IMR-90 (cell line): Measurements from ENCODE around the gene NAV1. TPM values are rescaled to one million over a fixed set of nuclear protein-coding genes. Genes with fewer than 3 reads are reported as not detected.

Experiments
- ATAC-seq: fragments of 200-7000 bp; cut with Tn5 transposase; 2 replicates; pipeline ENCODE4 v1.9.1; 2020; ENCODE audit warnings: low read depth, mild to moderate bottlenecking, moderate library complexity
- BruUV-seq: library from RNA; stranded (reverse); fragments of 400-500 nt; replicated peaks from 2 replicates; lab custom pipeline; 2021; lab: Mats Ljungman, UMichigan
- CTCF ChIA-PET: fragments of 300-600 bp; formaldehyde crosslinking; extraction: SDS; loops from one replicate; lab custom pipeline; 2021; ENCODE audit warnings: antibody characterized with exemption; lab: Yijun Ruan, JAX
- POLR2A ChIA-PET: fragments of 300-600 bp; sonication (Branson Sonifier 250); formaldehyde crosslinking; loops from one replicate; lab custom pipeline; 2022; ENCODE audit warnings: antibody characterized with exemption; ENCODE audit not compliant: unreplicated experiment; lab: Charles Lee
- DNase-seq: peaks from one replicate; pipeline ENCODE4 v3.0.0; 2013
- H2AFZ ChIP-seq: replicated peaks from 2 replicates; pipeline ENCODE3; 2013; ENCODE audit warnings: low read length, mild to moderate bottlenecking; ENCODE audit not compliant: poor library complexity
- H2AK5ac ChIP-seq: 2 replicates; pipeline ENCODE4 v1.6.1; 2013; ENCODE audit warnings: low read depth, low read length, inconsistent platforms
- H2AK9ac ChIP-seq: replicated peaks from 2 replicates; pipeline ENCODE3; 2013; ENCODE audit warnings: mild to moderate bottlenecking, low read depth, low read length, moderate library complexity; ENCODE audit not compliant: poor library complexity
- H2BK120ac ChIP-seq: 2 replicates; pipeline ENCODE4 v1.6.1; 2013; ENCODE audit warnings: low read depth, low read length, inconsistent platforms
- H2BK15ac ChIP-seq: 3 replicates; pipeline ENCODE4 v1.6.1; 2013; ENCODE audit warnings: low read depth, low read length, inconsistent platforms
- H2BK20ac ChIP-seq: 2 replicates; pipeline ENCODE4 v1.6.1; 2013; ENCODE audit warnings: low read depth, mild to moderate bottlenecking, inconsistent platforms, low read length, moderate library complexity
- H2BK5ac ChIP-seq: 2 replicates; pipeline ENCODE4 v1.6.1; 2013; ENCODE audit warnings: mild to moderate bottlenecking, low read depth, low read length, inconsistent platforms; ENCODE audit not compliant: poor library complexity, severe bottlenecking
- H3K14ac ChIP-seq: replicated peaks from 2 replicates; pipeline ENCODE4 v1.6.1; 2013; ENCODE audit warnings: low read depth, low read length, inconsistent platforms
- H3K18ac ChIP-seq: 2 replicates; pipeline ENCODE4 v1.6.1; 2013; ENCODE audit warnings: low read depth, low read length, control low read depth
- H3K23ac ChIP-seq: 2 replicates; pipeline ENCODE4 v1.6.1; 2013; ENCODE audit warnings: low read depth, low read length, inconsistent platforms
- H3K27ac ChIP-seq: 2 replicates; pipeline ENCODE4 v1.5.1; 2013; ENCODE audit warnings: mild to moderate bottlenecking, control low read depth, low read length; ENCODE audit not compliant: insufficient read depth
- H3K27me3 ChIP-seq: 2 replicates; pipeline ENCODE4 v1.6.1; 2013; ENCODE audit warnings: low read length; ENCODE audit not compliant: control insufficient read depth, insufficient read depth
- H3K36me3 ChIP-seq: 2 replicates; pipeline ENCODE4 v1.6.1; 2013; ENCODE audit warnings: low read length, mixed read lengths; ENCODE audit not compliant: control insufficient read depth, insufficient read depth
- H3K4ac ChIP-seq: 2 replicates; pipeline ENCODE4 v1.6.1; 2013; ENCODE audit warnings: low read depth, low read length, inconsistent platforms
- H3K4me1 ChIP-seq: 2 replicates; pipeline ENCODE4 v1.6.1; 2013; ENCODE audit warnings: low read length, mixed read lengths; ENCODE audit not compliant: control insufficient read depth, insufficient read depth
- H3K4me2 ChIP-seq: 2 replicates; pipeline ENCODE4 v1.6.1; 2013; ENCODE audit warnings: low read depth, mild to moderate bottlenecking, control low read depth, low read length, moderate library complexity
- H3K4me3 ChIP-seq: 2 replicates; pipeline ENCODE4 v1.5.1; 2013; ENCODE audit warnings: low read depth, mild to moderate bottlenecking, control low read depth, low read length, moderate library complexity; ENCODE audit not compliant: insufficient read depth
- H3K56ac ChIP-seq: 2 replicates; pipeline ENCODE4 v1.6.1; 2013; ENCODE audit warnings: low read length, inconsistent platforms; ENCODE audit not compliant: insufficient read depth; ENCODE audit errors: extremely low read depth
- H3K79me1 ChIP-seq, 2 experiments: 2 replicates each; pipeline ENCODE4 v1.6.1; 2013; ENCODE audit warnings: low read length in 2 of 2, inconsistent platforms in 1 of 2, low read depth in 1 of 2
- H3K9ac ChIP-seq: 2 replicates; pipeline ENCODE4 v1.6.1; 2013; ENCODE audit warnings: low read depth, low read length, control low read depth
- H3K9me1 ChIP-seq: 2 replicates; pipeline ENCODE4 v1.6.1; 2013; ENCODE audit warnings: low read length, inconsistent platforms; ENCODE audit not compliant: insufficient read depth
- H3K9me3 ChIP-seq: 2 replicates; pipeline ENCODE4 v1.6.1; 2013; ENCODE audit warnings: low read length; ENCODE audit not compliant: control insufficient read depth, insufficient read depth
- H4K20me1 ChIP-seq: 2 replicates; pipeline ENCODE4 v1.6.1; 2013; ENCODE audit warnings: low read length, inconsistent platforms; ENCODE audit not compliant: insufficient read depth
- H4K5ac ChIP-seq: 2 replicates; pipeline ENCODE4 v1.6.1; 2013; ENCODE audit warnings: mild to moderate bottlenecking, low read depth, low read length, control low read depth
- H4K8ac ChIP-seq, 2 experiments: 2 replicates each; pipeline ENCODE4 v1.6.1; 2013; ENCODE audit warnings: low read depth in 2 of 2, low read length in 2 of 2, control low read depth in 1 of 2, inconsistent platforms in 1 of 2
- H4K91ac ChIP-seq: 2 replicates; pipeline ENCODE4 v1.6.1; 2013; ENCODE audit warnings: low read depth, low read length, inconsistent platforms; ENCODE audit not compliant: insufficient read depth
- BHLHE40 ChIP-seq: fragments of 150-350 bp; IDR thresholded peaks from 2 replicates; pipeline ENCODE4 v1.6.1; 2016; ENCODE audit warnings: mild to moderate bottlenecking, low read depth, low read length
- ELK1 ChIP-seq: fragments of 150-350 bp; IDR thresholded peaks from 2 replicates; pipeline ENCODE4 v1.6.1; 2016; ENCODE audit warnings: low read depth, mild to moderate bottlenecking, low read length, moderate library complexity, borderline replicate concordance
- RAD21 ChIP-seq: IDR thresholded peaks from 2 replicates; pipeline ENCODE4 v1.6.1; 2012; ENCODE audit warnings: low read length, improper control_type of control experiment
- RFX5 ChIP-seq: IDR thresholded peaks from 2 replicates; pipeline ENCODE4 v1.8.0; 2012; ENCODE audit warnings: low read depth, mild to moderate bottlenecking, low read length, moderate library complexity
- WGBS, 2 experiments: methylation state at CpG; one replicate each; pipeline versions ENCODE4 v1.1.5 to v1.1.7; 2013; ENCODE audit warnings: missing lambda C conversion rate in 2 of 2; ENCODE audit not compliant: insufficient read length in 1 of 2; ENCODE audit errors: extremely low coverage in 2 of 2; 5-methylcytosine and 5-hydroxymethylcytosine counted together
- dilution Hi-C: fragments of 300-500 bp; cut with HindIII; formaldehyde crosslinking; loops from one replicate; pipeline ENCODE4 v1.14.3; 2018; ENCODE audit warnings: low sequenced_read_pairs; ENCODE audit not compliant: unreplicated experiment
- in situ Hi-C: fragments of 300-500 bp; cut with MboI; formaldehyde crosslinking; loops from 3 replicates; pipeline ENCODE4 v1.14.3; 2019; ENCODE audit warnings: low sequenced_read_pairs, inconsistent platforms, mixed read lengths
- intact Hi-C: fragments of 100-400 bp; cut with micrococcal nuclease; formaldehyde crosslinking; loops from 2 replicates; pipeline ENCODE4 v1.10.0; 2022
- polyA plus RNA-seq, 3 experiments: library from polyadenylated mRNA; depleted of rRNA; stranded (reverse); fragments of >200 nt; gene quantifications; 2 replicates each; pipeline ENCODE4 v1.2.3, GENCODE V29; 2012; ENCODE audit warnings: low replicate concordance in 1 of 3
- total RNA-seq: library from RNA; depleted of rRNA; stranded (reverse); fragments of >200 nt; gene quantifications from 2 replicates; pipeline ENCODE4 v1.2.3, GENCODE V29; 2012

Gene NAV1
- total and polyA plus RNA-seq, 2 of the 4 experiments (the other 2 are of a cell fraction), result 14.0 to 23.1 TPM

GRCh38 chr1:201496296-201496690 lies 42.6 kb upstream of the NAV1 start:
- peak overlapping the region; percentile 59; the same call in 1 of the 2 replicates for H2BK120ac ChIP-seq
- peaks cover 70% of the 10 kb centered on the region for H3K9me1 ChIP-seq
- intact Hi-C loops (no loop called here), dilution Hi-C loops (no loop called here), in situ Hi-C loops (no loop called here)
- no peak overlapping the region; the same call in 1 of the 2 replicates for H3K56ac ChIP-seq
- 42% methylated on average over 3 of the region's 8 CpGs; no CpG with 5 or more reads in 1 of the 2 experiments for WGBS, 2 experiments
- peak overlapping the region; percentile 35 for H4K5ac ChIP-seq
- H3K9me3 ChIP-seq, result no peaks in the 10 kb centered on the region
- H3K18ac ChIP-seq, result peak overlapping the region; percentile 75
- peak overlapping the region; percentile 17 for H2AK9ac ChIP-seq
- peaks cover 23 to 95% of the 10 kb centered on the region in 2 experiments; a peak in 3 of 4 replicates for H3K79me1 ChIP-seq
- no TSS peak for BruUV-seq
- TF ChIP-seq RFX5, result no peak
- no peak for TF ChIP-seq BHLHE40
- no peak for TF ChIP-seq RAD21
- no peak for TF ChIP-seq ELK1
- H3K27me3 ChIP-seq, result no peaks in the 10 kb centered on the region
- H3K27ac ChIP-seq, result peak overlapping the region; percentile 95
- peak overlapping the region; percentile 3; the same call in 1 of the 2 replicates for H2AK5ac ChIP-seq
- H3K4me1 ChIP-seq, result peaks cover 74% of the 10 kb centered on the region
- DNase-seq (no peak), ATAC-seq (no peak)
- peak overlapping the region; percentile 41 to 49 for H4K8ac ChIP-seq
- peaks cover 95% of the 10 kb centered on the region for H4K20me1 ChIP-seq
- ChIA-PET CTCF (interaction anchor here (1.4 kb wide), 1 partner anchor 16 kb away, joined by 7 read pairs; no protein-coding TSS in a partner anchor), POLR2A (interaction anchor here (0.9 kb wide), 2 partner anchors 8 to 10 kb away, joined by 3 to 4 read pairs; no protein-coding TSS in a partner anchor)
- H2AFZ ChIP-seq, result no peak overlapping the region
- H4K91ac ChIP-seq, result peak overlapping the region; percentile 53; the same call in 1 of the 2 replicates
- no peak overlapping the region; the same call in 2 of the 3 replicates for H2BK15ac ChIP-seq
- H2BK20ac ChIP-seq, result peak overlapping the region; percentile 8; the same call in 1 of the 2 replicates
- H3K4me3 ChIP-seq, result no peak overlapping the region
- H3K14ac ChIP-seq, result peak overlapping the region; percentile 5
- H3K23ac ChIP-seq, result peak overlapping the region; percentile 49
- H3K9ac ChIP-seq, result peak overlapping the region; percentile 68
- peaks cover 65% of the 10 kb centered on the region for H3K36me3 ChIP-seq
- peak overlapping the region; percentile 48 for H3K4ac ChIP-seq
- H3K4me2 ChIP-seq, result peak overlapping the region; percentile 32
- H2BK5ac ChIP-seq, result peak overlapping the region; percentile 42
